ENCODE results near the gene TEX19.

Gene TEX19

DNA sequence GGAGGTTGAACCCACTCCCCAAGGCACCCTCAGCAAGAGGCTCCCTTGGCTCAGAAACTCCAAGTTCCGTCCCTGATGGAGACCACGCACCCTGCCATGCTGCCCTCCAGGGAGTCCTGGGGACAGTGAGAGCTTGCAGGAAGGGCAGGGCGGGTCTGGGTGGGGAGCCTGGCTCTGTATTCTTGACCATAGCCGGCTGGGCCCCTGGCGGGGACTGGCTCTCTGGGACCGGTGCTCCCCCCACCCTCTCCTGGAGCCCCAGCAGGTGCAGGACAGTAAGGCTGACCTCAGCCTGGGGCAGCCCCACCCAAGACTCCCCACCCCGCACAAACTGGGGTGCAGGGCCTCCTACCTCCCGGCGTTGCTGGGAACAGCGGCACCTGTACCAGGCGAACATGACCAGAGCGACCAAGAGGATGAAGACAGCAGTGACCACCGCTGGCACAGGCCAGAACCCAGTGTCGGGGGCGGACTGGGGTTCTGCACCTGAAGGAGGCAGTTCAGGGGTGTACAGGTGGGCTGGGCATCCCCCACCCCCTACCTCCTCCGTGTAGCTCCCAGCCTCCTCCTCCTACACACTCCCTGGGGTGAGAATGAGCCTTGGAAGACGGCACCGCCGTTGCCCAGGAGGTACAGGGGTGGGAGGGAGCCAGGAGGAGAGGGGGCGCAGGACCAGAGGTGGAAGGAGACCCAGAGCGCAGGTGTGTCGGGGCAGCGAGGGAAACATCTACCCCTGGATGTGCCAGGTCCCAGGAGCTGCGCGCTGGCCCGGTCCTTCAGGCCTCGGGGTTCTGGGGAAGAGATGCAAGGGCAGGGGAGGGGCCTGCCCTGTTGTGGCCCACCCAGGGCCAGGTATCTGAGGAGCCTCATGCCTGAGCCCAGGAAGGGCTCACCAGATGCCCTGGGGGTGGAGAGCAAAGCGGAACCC is 36.3 kb upstream of the TEX19 start:
- TF ChIP-seq, protein P1, sequence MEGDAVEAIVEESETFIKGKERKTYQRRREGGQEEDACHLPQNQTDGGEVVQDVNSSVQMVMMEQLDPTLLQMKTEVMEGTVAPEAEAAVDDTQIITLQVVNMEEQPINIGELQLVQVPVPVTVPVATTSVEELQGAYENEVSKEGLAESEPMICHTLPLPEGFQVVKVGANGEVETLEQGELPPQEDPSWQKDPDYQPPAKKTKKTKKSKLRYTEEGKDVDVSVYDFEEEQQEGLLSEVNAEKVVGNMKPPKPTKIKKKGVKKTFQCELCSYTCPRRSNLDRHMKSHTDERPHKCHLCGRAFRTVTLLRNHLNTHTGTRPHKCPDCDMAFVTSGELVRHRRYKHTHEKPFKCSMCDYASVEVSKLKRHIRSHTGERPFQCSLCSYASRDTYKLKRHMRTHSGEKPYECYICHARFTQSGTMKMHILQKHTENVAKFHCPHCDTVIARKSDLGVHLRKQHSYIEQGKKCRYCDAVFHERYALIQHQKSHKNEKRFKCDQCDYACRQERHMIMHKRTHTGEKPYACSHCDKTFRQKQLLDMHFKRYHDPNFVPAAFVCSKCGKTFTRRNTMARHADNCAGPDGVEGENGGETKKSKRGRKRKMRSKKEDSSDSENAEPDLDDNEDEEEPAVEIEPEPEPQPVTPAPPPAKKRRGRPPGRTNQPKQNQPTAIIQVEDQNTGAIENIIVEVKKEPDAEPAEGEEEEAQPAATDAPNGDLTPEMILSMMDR (IDR thresholded peaks at IDR 0.05; ENCODE audit: insufficient read depth, low read depth, low read length, missing control alignments): no peak
- no peak overlapping the region for H3K4me3 ChIP-seq (ENCODE audit: low read depth, low read length)
- DNase-seq (ENCODE audit: low read depth): no peak

DNA sequence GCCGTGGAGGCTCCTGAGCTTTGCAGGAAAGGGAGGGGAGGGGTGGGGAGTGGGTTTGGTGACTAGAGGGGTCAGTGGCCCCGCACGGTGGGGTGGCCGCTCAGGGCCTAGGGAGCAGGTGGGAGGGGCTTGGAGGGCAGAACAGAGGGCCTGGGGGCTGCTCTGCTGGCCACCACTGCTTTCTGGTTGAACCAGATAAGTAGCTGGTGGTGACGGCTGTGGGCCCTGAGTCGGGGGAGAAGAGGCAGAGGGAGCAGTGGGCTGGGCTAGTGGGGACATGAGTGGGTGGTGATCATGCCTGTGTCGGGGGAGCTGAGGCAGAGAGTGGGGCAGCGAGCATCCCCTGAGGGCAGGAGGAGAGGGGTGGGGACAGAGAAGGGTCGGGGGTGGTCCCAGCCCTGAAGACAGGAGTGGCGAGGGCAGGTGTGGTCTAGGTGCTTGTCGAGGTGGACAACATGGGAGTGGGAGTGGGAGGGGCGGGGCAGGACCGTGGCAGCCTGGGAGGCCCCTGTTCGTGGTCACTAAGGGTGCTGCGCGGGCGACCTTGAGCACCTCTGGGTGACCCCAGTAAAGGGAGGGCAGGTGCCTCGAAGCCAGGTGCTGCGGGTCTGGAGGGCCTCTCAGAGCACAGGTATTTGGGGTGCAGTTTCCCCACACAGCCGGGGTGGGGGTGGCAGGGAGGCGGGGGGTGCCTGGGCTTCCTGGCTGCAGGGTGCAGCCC is 35.4 kb upstream of the TEX19 start:
- DNase-seq (ENCODE audit: low read depth): no peak
- no peak overlapping the region for H3K4me3 ChIP-seq (ENCODE audit: low read depth, low read length)
- TF ChIP-seq, protein P1 (IDR thresholded peaks at IDR 0.05; ENCODE audit: insufficient read depth, low read depth, low read length, missing control alignments): no peak

DNA sequence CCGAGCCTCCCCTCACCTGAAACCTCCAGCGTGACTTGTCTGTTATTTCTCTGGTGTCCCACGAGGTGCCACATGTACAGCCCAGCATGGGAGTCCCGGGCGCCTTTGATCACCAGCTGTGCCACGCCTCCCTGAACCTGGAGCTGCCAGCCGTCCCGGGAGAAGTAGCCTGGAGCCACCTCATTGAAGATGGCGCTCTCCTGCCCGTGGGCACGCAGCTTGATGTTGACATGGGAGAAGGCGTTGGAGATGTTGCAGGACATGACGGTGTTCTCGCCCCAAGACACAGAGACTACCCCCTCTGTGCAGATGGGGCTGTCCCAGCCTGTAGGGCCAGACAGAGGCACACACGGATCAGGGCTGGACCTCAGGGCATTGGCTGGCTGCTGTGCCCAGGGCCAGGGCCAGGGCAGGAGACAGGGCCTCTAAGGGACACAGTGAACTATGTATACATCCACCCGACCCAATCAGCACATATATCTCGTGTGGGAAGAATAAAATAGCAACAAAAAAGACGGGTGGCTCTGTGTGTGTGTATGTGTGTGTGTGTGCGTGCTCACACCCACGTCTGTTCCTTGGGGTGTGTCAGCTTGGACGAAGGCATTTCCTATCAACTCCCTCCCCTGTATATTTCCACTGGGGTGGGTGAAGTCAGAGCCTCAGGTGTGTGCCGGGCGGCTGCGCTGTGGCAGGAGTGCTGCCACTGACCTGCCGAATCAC is 34.3 kb upstream of the TEX19 start:
- TF ChIP-seq, protein P1 (IDR thresholded peaks at IDR 0.05; ENCODE audit: insufficient read depth, low read depth, low read length, missing control alignments): no peak
- no peak for DNase-seq (ENCODE audit: low read depth)
- no peak overlapping the region for H3K4me3 ChIP-seq (ENCODE audit: low read depth, low read length)

DNA sequence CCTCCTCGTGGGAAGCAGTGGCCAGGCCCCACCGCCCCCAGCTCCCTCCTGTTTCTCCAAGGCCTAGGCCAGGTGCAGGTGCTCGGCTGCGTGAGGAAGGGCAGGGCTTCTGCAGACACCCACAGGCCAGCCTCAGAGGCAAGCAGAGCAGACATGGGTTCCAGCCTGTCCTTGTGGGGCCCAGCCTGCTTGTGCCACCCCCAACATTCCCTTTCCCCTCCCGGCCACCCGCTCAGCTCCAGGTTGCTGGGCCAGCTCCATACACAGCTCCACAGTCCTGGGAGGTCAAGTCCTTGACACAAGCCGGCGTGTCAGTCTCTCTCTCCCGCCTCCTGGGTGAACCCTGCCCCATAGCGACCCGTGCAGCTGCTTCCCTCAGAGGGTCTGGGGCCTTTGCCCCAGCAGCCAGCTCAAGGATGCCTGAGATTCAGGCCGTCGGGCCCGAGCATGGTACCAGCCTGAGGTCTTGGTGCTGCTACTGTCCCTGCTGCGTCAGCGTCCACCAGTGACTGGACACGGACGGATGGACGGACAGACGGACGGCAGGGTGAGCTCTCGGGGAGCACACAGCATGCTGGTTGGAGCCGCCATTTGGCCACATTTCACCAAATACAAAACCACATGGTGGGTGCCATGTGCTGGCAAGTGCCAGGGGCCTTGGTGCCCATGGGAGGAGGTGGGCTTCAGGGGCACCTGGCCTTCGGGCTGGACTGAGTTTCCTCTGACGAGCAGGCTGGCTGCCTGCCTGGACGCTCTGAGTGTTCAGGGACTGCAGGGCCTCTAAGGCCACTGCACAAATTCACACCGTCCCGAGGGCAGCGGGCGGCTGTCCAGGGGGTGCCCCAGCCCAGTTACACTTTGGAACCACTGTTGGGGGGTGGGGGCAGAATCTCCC is 33.5 kb upstream of the TEX19 start:
- no peak for DNase-seq (ENCODE audit: low read depth)
- TF ChIP-seq, protein P1 (IDR thresholded peaks at IDR 0.05; ENCODE audit: insufficient read depth, low read depth, low read length, missing control alignments): no peak
- no peak overlapping the region for H3K4me3 ChIP-seq (ENCODE audit: low read depth, low read length)

DNA sequence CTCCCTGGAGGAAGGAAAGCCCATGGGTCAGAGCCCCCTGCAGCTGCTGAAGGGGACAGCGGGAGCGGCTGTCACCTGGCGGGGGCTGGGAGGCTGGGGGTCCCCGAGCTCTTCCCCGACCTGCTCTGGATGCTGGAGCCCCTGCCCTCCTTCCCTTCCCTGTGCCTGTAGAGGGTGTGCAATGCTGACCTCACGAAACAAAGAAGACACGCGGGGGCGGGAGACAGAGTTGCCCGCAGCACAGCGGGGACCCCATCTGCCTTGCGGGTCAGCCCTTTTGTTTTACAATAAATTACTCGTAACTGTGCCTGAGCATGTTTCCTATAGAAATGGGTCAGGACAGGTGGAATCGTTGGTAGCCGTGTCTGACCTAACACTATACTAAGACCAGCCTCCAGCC is 31.8 kb upstream of the TEX19 start:
- TF ChIP-seq, protein P1 (IDR thresholded peaks at IDR 0.05; ENCODE audit: insufficient read depth, low read depth, low read length, missing control alignments): no peak
- H3K4me3 ChIP-seq (ENCODE audit: low read depth, low read length): no peak overlapping the region
- no peak for DNase-seq (ENCODE audit: low read depth)

DNA sequence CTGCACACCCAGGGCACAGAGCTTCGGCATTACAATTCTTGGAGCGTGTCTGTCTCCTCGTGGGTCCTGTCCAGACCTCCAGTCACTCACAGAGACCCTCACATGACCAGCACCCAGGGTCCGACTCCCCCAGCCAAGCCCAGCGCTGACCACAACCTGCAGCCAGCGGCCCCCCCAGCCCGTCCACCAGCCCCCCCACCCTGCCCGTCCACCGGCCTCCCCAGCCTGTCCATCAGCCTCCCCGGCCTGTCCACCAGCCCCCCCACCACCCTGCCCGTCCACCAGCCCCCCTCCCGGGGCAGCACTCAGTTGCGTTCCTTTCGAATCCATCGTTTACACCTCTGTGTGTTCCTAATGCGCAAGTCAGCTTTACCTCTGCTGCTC is 31.3 kb upstream of the TEX19 start:
- TF ChIP-seq, protein P1 (IDR thresholded peaks at IDR 0.05; ENCODE audit: insufficient read depth, low read depth, low read length, missing control alignments): no peak
- no peak for DNase-seq (ENCODE audit: low read depth)
- no peak overlapping the region for H3K4me3 ChIP-seq (ENCODE audit: low read depth, low read length)
